Posterior vena cava (tissue), 2 donors: ENCODE results near the gene BAG3. TPM values are rescaled to one million over a fixed set of nuclear protein-coding genes. Genes with fewer than 3 reads are reported as not detected.
A peak's percentile ranks its signal among the peaks of the same experiment; 100 is the strongest.
"Not testable (repeated sequence)": the region's sequence is repeated elsewhere in the genome, so short reads cannot be mapped to it uniquely, and the experiment has no call there.

Source experiments
- DNase-seq: peaks from one replicate; pipeline ENCODE4 v3.0.0-alpha.2; 2020; ENCODE audit warnings: low spot score
- intact Hi-C, 2 donors: fragments of 100-400 bp; cut with DNase I; formaldehyde crosslinking; loops; one replicate each; pipeline versions ENCODE4 v1.14.1 to v1.14.2; 2022 to 2023
- total RNA-seq, 2 donors: library from RNA; stranded (reverse); fragmentation: NEBNext Ultra II Directional; extraction: Animal tissue kit (Norgen Biotek cat#: 25700); gene quantifications; one replicate each; pipeline ENCODE4 v1.2.1, GENCODE V29; 2021
- donor health status: DM: yes; HTN: yes; CAD: no.
- donor health status: DM: yes; HTN: yes; CAD: no.

Gene BAG3
- total RNA-seq, 2 donors from 2014 or later: 52.6 to 65.2 TPM

DNA sequence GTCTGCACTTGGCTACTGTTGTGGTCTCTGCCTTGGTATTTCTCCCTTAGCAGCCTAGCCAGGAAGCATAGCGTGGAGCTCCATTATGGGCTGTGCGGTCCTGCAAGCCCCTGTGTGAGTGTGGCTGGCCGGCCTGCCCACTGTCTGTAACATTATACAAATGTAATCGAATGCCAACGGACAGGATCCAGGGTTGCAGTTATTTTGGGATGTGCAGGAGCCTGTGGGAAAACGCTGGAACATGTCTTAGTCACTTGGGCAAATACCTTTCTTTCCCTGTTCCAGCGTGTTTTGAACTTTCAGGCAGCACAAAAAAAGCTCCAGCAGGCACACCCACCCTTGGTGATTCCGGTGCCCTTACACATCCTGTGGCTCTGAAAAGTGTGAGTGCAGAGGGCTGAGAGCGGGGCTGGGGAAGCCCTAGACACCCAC, 29.5 kb downstream of the BAG3 start:
- intact Hi-C loops: loop anchor here (10.0 kb wide), 2 partner anchors 174 to 184 kb away; no protein-coding TSS in a partner anchor
- DNase-seq: no peak

- intact Hi-C loops: loop anchor here (10.0 kb wide), 2 partner anchors 168 to 178 kb away; no protein-coding TSS in a partner anchor
- DNase-seq: peak; percentile 94
Observed at GRCh38 chr10:119686465-119687191, 35.4 kb downstream of the BAG3 start.

DNA sequence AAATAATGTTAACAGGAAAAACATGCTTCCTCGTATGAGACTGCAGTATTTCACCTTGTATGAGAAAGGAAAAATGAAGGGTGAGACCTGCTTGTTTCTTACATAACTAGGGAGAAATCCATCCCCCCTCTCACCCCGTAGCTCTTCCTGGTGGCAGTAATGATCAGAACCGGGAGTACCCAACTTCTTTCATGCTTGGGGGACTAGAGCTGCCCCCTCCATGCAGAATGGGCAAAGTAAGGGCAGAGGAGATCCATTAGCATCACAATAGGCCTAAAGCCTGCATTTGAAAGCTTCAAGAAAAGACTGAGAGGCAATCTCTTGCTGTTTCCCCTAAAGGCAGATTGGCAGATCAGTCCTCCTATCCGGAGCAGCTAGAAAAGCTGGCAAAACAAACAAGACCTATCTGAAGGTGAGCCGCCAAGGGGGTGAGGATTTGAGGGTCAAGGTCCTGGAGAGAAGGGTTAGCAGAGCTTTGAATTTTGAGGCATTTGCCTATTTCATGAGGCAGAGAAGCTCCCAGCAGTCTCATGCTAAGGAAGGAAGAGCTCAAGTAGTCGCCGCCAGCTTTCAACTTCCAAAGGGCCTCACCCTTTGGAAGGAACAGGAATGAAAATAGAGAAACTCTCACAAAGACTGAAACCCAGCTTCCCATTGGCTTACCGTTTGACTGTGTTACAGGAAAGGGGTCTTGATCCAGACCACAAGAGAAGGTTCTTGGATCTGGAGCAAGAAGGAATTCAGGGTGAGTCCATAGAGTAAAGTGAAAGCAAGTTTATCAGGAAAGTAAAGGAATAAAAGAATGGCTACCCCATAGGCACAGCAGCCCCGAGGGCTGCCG, 36.2 kb downstream of the BAG3 start:
- intact Hi-C loops: loop anchor here (10.0 kb wide), 2 partner anchors 167 to 177 kb away; no protein-coding TSS in a partner anchor
- no peak for DNase-seq

DNA sequence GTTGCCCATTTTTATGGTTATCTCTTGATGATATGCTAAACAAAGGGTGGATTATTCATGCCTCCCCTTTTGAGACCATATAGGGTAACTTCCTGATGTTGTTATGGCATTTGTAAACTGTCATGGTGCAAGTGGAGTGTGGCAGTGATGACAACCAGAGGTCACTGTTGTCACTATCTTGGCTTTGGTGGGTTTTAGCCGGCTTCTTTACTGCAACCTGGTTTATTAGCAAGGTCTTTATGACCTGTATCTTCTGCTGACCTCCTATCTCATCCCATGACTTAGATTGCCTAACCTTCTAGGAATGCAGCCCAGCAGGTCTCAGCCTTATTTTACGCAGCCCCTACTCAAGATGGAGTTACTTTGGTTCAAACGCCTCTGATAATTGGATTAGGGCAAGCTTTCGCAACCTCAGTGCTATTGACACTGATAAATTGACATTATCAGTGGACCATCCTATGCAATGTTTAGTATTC, 36.9 kb downstream of the BAG3 start:
- intact Hi-C loops: loop anchor here (10.0 kb wide), 2 partner anchors 167 to 177 kb away; no protein-coding TSS in a partner anchor
- DNase-seq: no peak

DNA sequence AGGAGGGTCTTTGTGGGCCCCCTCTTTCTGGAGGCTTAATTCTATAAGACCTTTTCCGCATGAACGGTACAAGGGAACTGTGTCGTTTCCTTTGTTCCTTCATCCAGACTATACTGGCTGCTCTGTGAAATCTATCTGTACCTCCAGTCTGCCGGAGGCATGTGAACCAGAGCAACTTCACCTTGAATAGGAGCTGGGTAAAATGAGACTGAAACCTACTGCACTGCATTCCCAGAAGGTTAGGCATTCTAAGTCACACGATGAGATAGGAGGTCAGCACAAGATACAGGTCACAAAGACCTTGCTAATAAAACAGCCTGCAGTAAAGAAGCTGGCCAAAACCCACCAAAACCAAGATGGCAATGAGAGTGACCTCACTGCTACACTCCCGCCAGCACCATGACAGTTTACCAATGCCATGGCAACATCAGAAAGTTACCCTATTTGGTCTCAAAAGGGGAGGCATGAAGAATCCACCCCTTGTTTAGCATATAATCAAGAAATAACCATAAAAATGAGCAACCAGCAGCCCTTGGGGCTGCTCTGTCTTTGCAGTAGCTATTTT, 37.9 kb downstream of the BAG3 start:
- intact Hi-C loops: loop anchor here (10.0 kb wide), 2 partner anchors 166 to 176 kb away; no protein-coding TSS in a partner anchor
- no peak for DNase-seq

DNA sequence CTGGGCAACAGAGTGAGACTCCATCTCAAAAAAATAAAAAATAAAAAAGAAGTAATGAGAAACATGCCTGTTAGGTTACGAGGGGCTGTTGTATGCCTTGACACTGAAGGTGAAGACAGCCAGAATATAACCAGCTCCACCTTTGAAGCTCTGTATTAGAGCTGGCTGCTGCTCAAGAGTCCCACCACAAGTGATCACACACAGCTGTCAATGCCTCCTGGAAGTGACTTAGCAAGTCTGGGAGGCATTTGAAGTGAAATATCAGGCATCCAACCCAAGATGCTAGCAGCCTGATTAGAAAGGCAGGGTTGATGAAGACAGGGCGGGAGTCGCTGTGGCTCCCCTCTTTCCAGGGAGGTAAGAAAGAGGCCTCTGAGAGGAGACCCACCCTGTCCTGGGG, 40.5 kb downstream of the BAG3 start:
- intact Hi-C loops: no loop called here
- DNase-seq: no peak

DNA sequence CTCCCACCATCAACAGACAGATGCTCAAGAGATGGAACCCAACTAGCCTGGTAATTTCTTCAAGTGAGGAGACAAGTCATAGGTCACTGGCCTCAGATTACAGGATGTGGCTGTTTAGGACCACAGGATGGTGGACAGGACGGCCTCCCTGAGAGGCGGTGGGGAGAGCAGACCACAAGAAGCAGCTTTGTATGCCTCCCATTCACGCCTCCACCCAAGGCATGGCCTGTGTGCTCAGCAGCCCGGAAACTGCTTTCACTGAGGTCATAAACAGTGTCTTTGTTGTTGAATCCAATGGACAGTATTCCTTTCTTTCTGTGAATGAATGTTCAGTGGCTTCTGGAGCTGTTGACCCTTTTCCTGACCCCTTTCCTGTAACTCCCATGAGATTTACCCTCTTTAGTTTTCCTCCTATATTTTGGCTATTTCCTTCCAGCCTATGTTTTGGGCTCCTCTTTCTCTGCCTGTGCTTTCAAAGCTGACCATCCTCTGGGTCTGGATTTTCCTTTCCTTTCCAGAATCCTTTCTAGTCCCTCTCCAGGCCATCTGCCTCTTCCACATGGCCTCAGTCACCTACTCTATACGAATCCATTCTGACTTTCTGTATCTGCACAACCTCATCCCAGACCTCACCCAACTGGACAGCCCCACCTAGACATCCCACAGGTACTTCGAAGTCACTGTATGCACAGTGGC, 42.2 kb downstream of the BAG3 start:
- no peak for DNase-seq
- intact Hi-C loops: no loop called here

GRCh38 chr10:119694608-119695007, 43.4 kb downstream of the BAG3 start:
- intact Hi-C loops: no loop called here
- DNase-seq: no peak

DNA sequence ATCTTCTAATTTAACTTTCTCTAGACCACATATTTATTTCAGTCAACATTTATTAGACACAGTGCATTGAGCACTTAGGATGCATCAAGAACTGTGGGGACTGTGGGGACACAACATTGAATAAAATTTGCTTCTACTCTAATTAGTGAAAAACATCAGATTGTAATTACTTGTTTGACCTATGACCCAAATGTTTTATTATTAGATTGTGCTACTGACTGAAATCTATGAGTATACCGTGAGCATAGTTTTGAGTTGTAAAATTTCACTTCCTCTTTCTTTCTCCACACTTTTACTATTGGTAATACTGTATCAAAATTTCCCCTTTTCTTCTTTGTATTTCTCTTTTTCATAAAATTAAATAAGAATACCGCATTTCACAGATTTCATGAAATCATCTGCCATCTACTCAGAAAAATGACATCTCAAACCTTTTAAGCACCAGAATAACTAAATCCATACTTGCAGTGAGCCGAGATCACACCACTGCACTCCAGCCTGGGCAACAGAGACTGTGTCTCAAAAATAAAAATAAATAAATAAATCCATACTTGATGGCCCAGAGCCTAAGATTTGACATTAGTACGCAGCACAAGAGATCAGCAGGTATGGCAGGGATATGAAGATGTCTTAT, 49.3 kb downstream of the BAG3 start:
- no peak for DNase-seq
- intact Hi-C loops: no loop called here

DNA sequence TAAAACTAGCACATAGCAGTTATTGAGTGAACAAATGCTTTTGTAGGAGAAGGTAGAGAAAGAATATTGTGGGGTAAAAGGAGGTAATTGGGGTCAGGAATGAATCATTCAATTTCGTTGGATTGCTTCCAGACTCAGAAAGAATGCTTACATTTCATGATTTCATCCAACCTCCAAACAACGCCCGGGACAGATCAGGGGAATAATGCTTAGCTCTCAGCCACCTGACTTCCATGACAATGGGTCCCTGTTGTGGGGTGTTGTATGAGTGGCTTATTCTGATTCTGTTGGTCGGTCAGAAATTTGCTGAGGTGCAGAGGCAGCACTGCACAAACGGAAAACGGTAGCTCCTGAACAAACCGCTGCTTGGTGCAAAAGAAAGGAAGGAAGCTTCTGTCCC, 50.7 kb downstream of the BAG3 start:
- intact Hi-C loops: no loop called here
- DNase-seq: no peak

- no peak for DNase-seq
- intact Hi-C loops: no loop called here
Observed at GRCh38 chr10:119702583-119702982, 51.4 kb downstream of the BAG3 start.

DNA sequence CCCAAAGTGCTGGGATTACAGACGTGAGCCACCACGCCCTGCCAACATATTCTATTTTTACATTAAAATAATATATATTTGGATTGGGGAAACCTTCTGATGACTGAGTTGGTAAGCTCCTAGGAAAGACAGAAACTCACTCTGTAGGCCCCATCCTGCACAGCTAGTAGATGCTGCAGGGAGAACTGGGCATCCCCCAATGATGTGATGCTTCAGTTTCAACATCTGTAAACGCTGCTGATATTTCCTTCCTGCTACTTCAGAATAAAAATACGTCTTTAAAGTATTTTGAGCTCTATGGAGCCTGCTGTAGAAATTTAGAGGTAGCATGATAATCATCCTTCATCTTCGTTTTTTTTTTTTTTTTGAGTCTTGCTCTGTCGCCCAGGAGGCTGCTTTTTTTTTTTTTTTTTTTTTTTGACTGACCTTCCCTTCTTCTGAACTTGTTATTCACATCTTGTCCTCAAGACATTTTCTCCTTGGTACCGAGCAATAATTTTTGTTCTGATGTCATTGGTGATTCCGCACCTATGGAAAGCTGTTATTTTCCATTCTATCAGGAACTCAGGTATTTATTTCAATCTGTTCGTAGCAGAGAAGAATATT, 52.8 kb downstream of the BAG3 start:
- intact Hi-C loops: no loop called here
- no peak for DNase-seq

DNA sequence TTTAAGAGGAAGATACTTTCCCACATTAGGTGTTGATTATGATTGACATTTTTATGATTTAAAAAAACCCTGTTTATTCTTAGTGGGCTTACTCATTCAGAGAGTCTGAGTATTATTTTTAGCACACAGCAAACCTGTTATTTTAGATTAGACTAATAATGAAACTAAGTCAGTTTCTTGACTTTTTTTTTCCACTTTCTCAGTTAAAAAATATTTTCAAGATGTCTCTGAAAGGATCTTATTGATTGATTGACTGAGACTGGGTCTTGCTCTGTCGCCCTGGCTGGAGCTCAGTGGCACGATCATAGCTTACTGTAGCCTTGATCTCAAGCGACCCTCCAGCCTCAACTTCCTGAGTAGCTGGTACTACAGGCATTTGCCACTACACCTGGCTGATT, 54.3 kb downstream of the BAG3 start:
- intact Hi-C loops: no loop called here
- no peak for DNase-seq

GRCh38 chr10:119706521-119707278, 55.5 kb downstream of the BAG3 start:
- DNase-seq: no peak
- intact Hi-C loops: no loop called here

DNA sequence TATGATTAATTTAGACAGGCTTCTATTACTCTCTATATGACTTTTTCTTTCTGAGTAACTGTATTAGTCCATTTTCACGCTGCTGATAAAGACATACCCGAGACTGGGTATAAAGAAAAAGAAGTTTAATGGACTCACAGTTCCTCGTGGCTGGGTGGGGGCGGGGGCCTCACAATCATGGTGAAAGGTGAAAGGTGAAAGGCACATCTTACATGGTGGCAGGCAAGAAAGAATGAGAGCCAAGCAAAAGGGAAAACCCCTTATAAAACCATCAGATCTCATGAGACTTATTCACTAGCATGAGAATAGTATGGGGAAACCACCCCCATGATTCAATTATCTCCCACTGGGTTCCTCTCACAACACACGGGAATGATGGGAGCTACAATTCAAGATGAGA, 56.2 kb downstream of the BAG3 start:
- DNase-seq, intact Hi-C loops: not testable (repeated sequence)

GRCh38 chr10:119710935-119711334, 59.8 kb downstream of the BAG3 start:
- DNase-seq, intact Hi-C loops: not testable (repeated sequence)

DNA sequence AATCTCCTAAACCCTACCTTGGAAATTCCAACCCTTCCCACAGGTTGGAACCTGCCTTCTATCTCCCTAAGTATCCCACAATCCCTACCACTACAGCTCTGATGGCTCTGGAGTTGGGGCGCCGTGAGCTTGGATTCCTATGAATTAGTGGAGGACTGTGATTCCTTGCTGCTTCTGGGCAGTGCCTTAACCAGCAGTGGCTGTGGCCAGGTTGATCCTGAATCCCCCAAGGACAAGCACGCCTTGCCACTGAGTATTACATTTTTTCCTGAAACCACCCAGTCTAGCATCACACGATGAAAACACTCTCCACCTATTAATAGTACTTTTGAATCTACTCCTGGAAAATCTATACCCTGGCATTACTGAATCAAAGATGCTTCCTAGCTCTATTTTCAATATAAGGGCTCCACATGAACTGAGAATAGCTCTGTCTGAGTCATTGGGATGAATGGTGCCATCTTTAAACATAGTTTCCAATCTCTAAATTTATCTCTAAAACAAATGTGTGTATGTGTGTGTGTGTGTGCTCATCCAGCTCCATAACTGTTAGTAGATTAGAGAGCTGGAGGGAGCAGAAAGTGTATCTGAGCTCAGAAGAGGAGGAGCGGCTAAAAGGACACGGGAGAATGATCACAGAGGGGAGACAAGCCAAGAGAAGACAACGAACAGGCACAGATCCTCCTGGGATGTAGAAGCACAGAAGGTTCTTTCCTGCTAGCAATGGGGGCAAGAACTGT, 62.7 kb downstream of the BAG3 start:
- no peak for DNase-seq
- intact Hi-C loops: no loop called here
